NCI-H2196 (cell line): Measurements from ENCODE around the gene PCSK2.

ENCODE experiments used
- DNase-seq: peaks from one replicate; lab custom pipeline; 2025; ENCODE audit not compliant: unreplicated experiment; lab: John Stamatoyannopoulos, UW

Gene PCSK2

GRCh38 chr20:17503301-17504065 lies 276.6 kb downstream of the PCSK2 start:
- DNase-seq = no peak

GRCh38 chr20:17504066-17504897 lies 277.4 kb downstream of the PCSK2 start:
- no peak for DNase-seq

- DNase-seq = peak; percentile 68
These were observed 278.2 kb downstream of the PCSK2 start for GRCh38 chr20:17504898-17505635.

- DNase-seq = no peak
These were observed 279.0 kb downstream of the PCSK2 start for GRCh38 chr20:17505636-17506517.

GRCh38 chr20:17507032-17507431 lies 280.2 kb downstream of the PCSK2 start:
- DNase-seq = no peak

GRCh38 chr20:17507531-17507930 lies 280.7 kb downstream of the PCSK2 start:
- no peak for DNase-seq

GRCh38 chr20:17508756-17509155 lies 281.9 kb downstream of the PCSK2 start:
- no peak for DNase-seq

- DNase-seq = no peak
These were observed 283.7 kb downstream of the PCSK2 start for GRCh38 chr20:17510548-17510947.

GRCh38 chr20:17511401-17511800 lies 284.6 kb downstream of the PCSK2 start:
- no peak for DNase-seq

GRCh38 chr20:17513939-17514338 lies 287.1 kb downstream of the PCSK2 start:
- no peak for DNase-seq

GRCh38 chr20:17515053-17515452 lies 288.2 kb downstream of the PCSK2 start:
- no peak for DNase-seq

- no peak for DNase-seq
These were observed 291.7 kb downstream of the PCSK2 start for GRCh38 chr20:17518339-17519052.

- no peak for DNase-seq
These were observed 292.9 kb downstream of the PCSK2 start for GRCh38 chr20:17519606-17520285.

- no peak for DNase-seq
These were observed 293.7 kb downstream of the PCSK2 start for GRCh38 chr20:17520583-17520982.

- DNase-seq = no peak
These were observed 295.7 kb downstream of the PCSK2 start for GRCh38 chr20:17522528-17522927.

- no peak for DNase-seq
These were observed 296.5 kb downstream of the PCSK2 start for GRCh38 chr20:17523326-17523725.

- no peak for DNase-seq
These were observed 297.7 kb downstream of the PCSK2 start for GRCh38 chr20:17524560-17524959.

GRCh38 chr20:17525132-17525531 lies 298.3 kb downstream of the PCSK2 start:
- DNase-seq = no peak

- DNase-seq = peak; percentile 24
These were observed 298.8 kb downstream of the PCSK2 start for GRCh38 chr20:17525650-17526049.
